Endothelial cell of umbilical vein (primary cell): ENCODE results near the gene CD99L2. TPM values are rescaled to one million over a fixed set of nuclear protein-coding genes. Genes with fewer than 3 reads are reported as not detected.

Experiments used
- BruUV-seq: library from RNA; stranded (reverse); fragments of 400-500 nt; replicated peaks from 2 replicates; lab custom pipeline; 2021; lab: Mats Ljungman, UMichigan
- CTCF ChIA-PET: fragments of 300-600, 350-600 bp; sonication (Branson Sonifier 250); formaldehyde crosslinking; loops from one replicate; lab custom pipeline; 2021; ENCODE audit warnings: antibody characterized with exemption, inconsistent platforms; lab: Charles Lee
- POLR2A ChIA-PET: fragments of 300-600, 350-600 bp; sonication (Branson Sonifier 250); formaldehyde crosslinking; loops from one replicate; lab custom pipeline; 2021; ENCODE audit warnings: antibody characterized with exemption, inconsistent platforms; lab: Charles Lee
- DNase-seq: peaks from one replicate; pipeline ENCODE4 v3.0.0-alpha.2; 2011; ENCODE audit warnings: low read depth, low spot score
- FAIRE-seq: peaks from 2 replicates; lab custom pipeline; 2011; peaks lifted over from hg19 to GRCh38; lab: Jason Lieb, UNC
- H2AFZ ChIP-seq: 2 replicates; pipeline ENCODE4 v1.6.0; 2012; ENCODE audit warnings: low read depth, low read length, control low read depth, inconsistent platforms
- H3K27ac ChIP-seq: 2 replicates; pipeline ENCODE4 v1.5.1; 2011; ENCODE audit warnings: low read depth, mild to moderate bottlenecking, control low read depth, low read length, moderate library complexity; ENCODE audit not compliant: insufficient read depth
- H3K27me3 ChIP-seq, 2 experiments: 2 replicates each; pipeline versions ENCODE4 v1.6.0 to v1.6.1; 2011; ENCODE audit warnings: low read length in 2 of 2, mixed read lengths in 1 of 2; ENCODE audit not compliant: control insufficient read depth in 2 of 2, insufficient read depth in 2 of 2
- H3K36me3 ChIP-seq, 2 experiments: 2 replicates in 1 of 2; 3 replicates in 1 of 2; pipeline ENCODE4 v1.5.1; 2011; ENCODE audit warnings: low read length in 2 of 2, mild to moderate bottlenecking in 1 of 2, moderate library complexity in 1 of 2; ENCODE audit not compliant: control insufficient read depth in 2 of 2, insufficient read depth in 2 of 2; ENCODE audit errors: extremely low read depth in 1 of 2
- H3K4me1 ChIP-seq: 3 replicates; pipeline ENCODE4 v1.5.1; 2011; ENCODE audit warnings: mild to moderate bottlenecking, low read length; ENCODE audit not compliant: control insufficient read depth, insufficient read depth; ENCODE audit errors: extremely low read depth
- H3K4me2 ChIP-seq: 2 replicates; pipeline ENCODE4 v1.6.1; 2011; ENCODE audit warnings: low read length, control low read depth, mixed read lengths; ENCODE audit not compliant: insufficient read depth
- H3K4me3 ChIP-seq, 3 experiments: fragments of 200-600 bp in 1 of 3; sonication (generic), shearing (Covaris generic) in 1 of 3; replicated peaks in 1 of 3; 2 replicates each; pipeline ENCODE4 v1.5.1; 2011 to 2016; ENCODE audit warnings: control low read depth in 3 of 3, low read length in 3 of 3, mild to moderate bottlenecking in 2 of 3, inconsistent platforms in 1 of 3, low read depth in 1 of 3, moderate library complexity in 1 of 3; ENCODE audit not compliant: insufficient read depth in 1 of 3
- H3K79me2 ChIP-seq: 2 replicates; pipeline ENCODE4 v1.6.0; 2012; ENCODE audit warnings: low read length, inconsistent platforms; ENCODE audit not compliant: control insufficient read depth, insufficient read depth
- H3K9ac ChIP-seq: replicated peaks from 2 replicates; pipeline ENCODE3; 2011; ENCODE audit warnings: low read length, control low read depth; ENCODE audit not compliant: insufficient read depth; ENCODE audit errors: extremely low read depth
- H3K9me1 ChIP-seq: replicated peaks from 3 replicates; pipeline ENCODE4 v1.6.0; 2011; ENCODE audit warnings: mild to moderate bottlenecking, low read length; ENCODE audit not compliant: control insufficient read depth, insufficient read depth; ENCODE audit errors: extremely low read depth
- H3K9me3 ChIP-seq: replicated peaks from 2 replicates; pipeline ENCODE4 v1.5.1; 2012; ENCODE audit warnings: low read length, inconsistent platforms; ENCODE audit not compliant: control insufficient read depth, insufficient read depth
- H4K20me1 ChIP-seq: replicated peaks from 2 replicates; pipeline ENCODE3; 2011; ENCODE audit warnings: mild to moderate bottlenecking, low read length; ENCODE audit not compliant: control insufficient read depth, insufficient read depth; ENCODE audit errors: extremely low read depth
- CTCF ChIP-seq, 2 donors: IDR thresholded peaks; 1 replicate in 1 of 2; 2 replicates in 1 of 2; pipeline ENCODE4 v1.5.1; 2011; ENCODE audit warnings: low read length in 2 of 2, mild to moderate bottlenecking in 2 of 2, moderate library complexity in 2 of 2, control low read depth in 1 of 2, inconsistent platforms in 1 of 2, low read depth in 1 of 2; ENCODE audit not compliant: insufficient read depth in 1 of 2; ENCODE audit errors: extremely low read depth in 1 of 2
- EZH2 ChIP-seq: IDR thresholded peaks from 2 replicates; pipeline ENCODE4 v1.6.1; 2012; ENCODE audit warnings: borderline replicate concordance, low read depth, mild to moderate bottlenecking, moderate library complexity, low read length, inconsistent platforms; ENCODE audit not compliant: severe bottlenecking
- FOS ChIP-seq: IDR thresholded peaks from 2 replicates; pipeline ENCODE4 v1.6.1; 2011; ENCODE audit warnings: mild to moderate bottlenecking, low read length, moderate library complexity, borderline replicate concordance; ENCODE audit not compliant: insufficient read depth
- GATA2 ChIP-seq: IDR thresholded peaks from 2 replicates; pipeline ENCODE4 v1.7.0; 2011; ENCODE audit warnings: low read depth, mild to moderate bottlenecking, moderate library complexity, mixed read lengths, low read length; ENCODE audit not compliant: insufficient read length, insufficient read depth
- JUN ChIP-seq: IDR thresholded peaks from 2 replicates; pipeline ENCODE4 v1.6.1; 2011; ENCODE audit warnings: borderline replicate concordance, low read depth; ENCODE audit not compliant: insufficient read length, insufficient read depth
- MAX ChIP-seq: IDR thresholded peaks from 2 replicates; pipeline ENCODE4 v1.6.1; 2011; ENCODE audit not compliant: insufficient read depth, insufficient read length
- MYC ChIP-seq: IDR thresholded peaks from one replicate; pipeline ENCODE4 v1.6.1; 2011; ENCODE audit warnings: mild to moderate bottlenecking, low read depth, low read length
- POLR2A ChIP-seq: IDR thresholded peaks from 2 replicates; pipeline ENCODE4 v1.6.1; 2012; ENCODE audit warnings: low read depth, mild to moderate bottlenecking, control low read depth, low read length
- POLR2AphosphoS5 ChIP-seq: IDR thresholded peaks from 2 replicates; pipeline ENCODE4 v1.6.1; 2012; ENCODE audit warnings: low read depth, mild to moderate bottlenecking, control low read depth, low read length, moderate library complexity; ENCODE audit not compliant: insufficient read depth
- dilution Hi-C: fragments of 300-500 bp; cut with MboI; formaldehyde crosslinking; loops from one replicate; pipeline ENCODE4 v1.15.0; 2019; ENCODE audit warnings: low sequenced_read_pairs; ENCODE audit not compliant: extremely low pct_ligation_motif_present
- intact Hi-C: fragments of 100-400 bp; cut with micrococcal nuclease; formaldehyde crosslinking; loops from one replicate; pipeline ENCODE4 v1.10.0; 2022
- polyA plus RNA-seq, 4 experiments: library from polyadenylated mRNA; depleted of rRNA in 3 of 4; stranded (reverse) in 3 of 4; unstranded in 1 of 4; fragments of >200 nt; gene quantifications; 2 replicates each; pipeline versions ENCODE4 v1.2.1 to v1.2.3, GENCODE V29; 2011 to 2012; ENCODE audit warnings: missing spikeins in 1 of 4
- total RNA-seq: library from RNA; stranded (reverse); gene quantifications from 2 replicates; pipeline ENCODE4 v1.2.3, GENCODE V29; 2021

Gene CD99L2
- total and polyA plus RNA-seq, 2 donors (not counting 3 experiments of a cell fraction or from before 2014, with no cell fraction given), result 33.2 to 43.4 TPM

GRCh38 chrX:150773634-150774033, 124.8 kb downstream of the CD99L2 start:
- Histone ChIP-seq H3K9me3 (no peaks in the 10 kb centered on the region), H3K4me1 (no peaks in the 10 kb centered on the region), H4K20me1 (no peaks in the 10 kb centered on the region), H3K4me2 (no peak overlapping the region), H3K4me3 (no peak overlapping the region), H3K9ac (no peak overlapping the region), H3K27ac (no peak overlapping the region), H3K27me3 (no peaks in the 10 kb centered on the region), H3K79me2 (no peaks in the 10 kb centered on the region), H2AFZ (no peak overlapping the region), H3K9me1 (no peaks in the 10 kb centered on the region), H3K36me3 (no peaks in the 10 kb centered on the region)
- CTCF ChIA-PET, result interaction anchor here (5.6 kb wide), 1 partner anchor 308 kb away, joined by 315 read pairs; no protein-coding TSS in a partner anchor
- POLR2A ChIA-PET, result no interaction called here
- intact Hi-C loops, result loop anchor here (2.0 to 5.0 kb wide), 2 partner anchors 124 to 377 kb away; partner anchors contain the start of gene CD99L2
- no peak for FAIRE-seq
- no TSS peak for BruUV-seq
- dilution Hi-C loops, result no loop called here
- DNase-seq, result no peak
- TF ChIP-seq POLR2AphosphoS5, result no peak
- TF ChIP-seq JUN, result no peak
- TF ChIP-seq FOS, result no peak
- TF ChIP-seq EZH2, result no peak
- TF ChIP-seq POLR2A, result no peak
- no peak for TF ChIP-seq MYC
- TF ChIP-seq CTCF (IDR thresholded peaks at IDR 0.05; ENCODE audit: extremely low read depth in 1 of 2, insufficient read depth in 1 of 2, low read depth in 1 of 2, low read length in 2 of 2), result no peak
- TF ChIP-seq MAX, result no peak
- TF ChIP-seq GATA2, result no peak
